HG03045 (cell line): ENCODE results near the gene KCNQ4.

Experiments used
- ATAC-seq: cut with Tn5 transposase; IDR thresholded peaks from one replicate; pipeline ENCODE4 v1.9.1; 2021; ENCODE audit warnings: mild to moderate bottlenecking, moderate library complexity; ENCODE audit not compliant: unreplicated experiment

The KCNQ4 gene

GRCh38 chr1:40887652-40888051, 104.1 kb downstream of the KCNQ4 start:
- ATAC-seq = no peak
